HepG2 (cell line): ENCODE results near the gene CC2D1A. TPM values are rescaled to one million over a fixed set of nuclear protein-coding genes. Genes with fewer than 3 reads are reported as not detected.
A peak's percentile ranks its signal among the peaks of the same experiment; 100 is the strongest.

Experiments
- ATAC-seq: fragments of 200-7000 bp; cut with Tn5 transposase; 3 replicates; pipeline ENCODE4 v1.9.1; 2020; ENCODE audit warnings: mild to moderate bottlenecking, moderate library complexity
- BruUV-seq: library from RNA; stranded (reverse); fragments of 400-500 nt; replicated peaks from 2 replicates; lab custom pipeline; 2021; lab: Mats Ljungman, UMichigan
- CTCF ChIA-PET: fragments of 300-600 bp; formaldehyde crosslinking; extraction: SDS; loops from one replicate; lab custom pipeline; 2021; ENCODE audit warnings: low total read pairs, inconsistent platforms, low intra/inter-chr PET ratio; lab: Yijun Ruan, JAX
- POLR2A ChIA-PET: fragments of 350-600 bp; sonication (Branson Sonifier 250); formaldehyde crosslinking; loops from one replicate; lab custom pipeline; 2020; ENCODE audit warnings: antibody characterized with exemption, inconsistent platforms; lab: Yijun Ruan, JAX
- DNase-seq: peaks from one replicate; pipeline ENCODE4 v3.0.0-alpha.2; 2015; ENCODE audit warnings: low spot score
- FAIRE-seq: peaks from 3 replicates; lab custom pipeline; 2011; peaks lifted over from hg19 to GRCh38; lab: Jason Lieb, UNC
- H2AFZ ChIP-seq: one replicate; pipeline ENCODE4 v1.6.1; 2011; ENCODE audit warnings: low read length, inconsistent platforms
- H3K27ac ChIP-seq: fragments of 300-600 bp; 3 replicates; pipeline ENCODE4 v1.8.0; 2011; ENCODE audit warnings: mixed run types, mild to moderate bottlenecking, mixed read lengths, low read length, inconsistent platforms; ENCODE audit not compliant: insufficient read depth; ENCODE audit errors: extremely low read length
- H3K27me3 ChIP-seq, 2 experiments: fragments of 200-600 bp in 1 of 2; 2 replicates in 1 of 2; 3 replicates in 1 of 2; pipeline versions ENCODE4 v1.6.0 to v1.8.0; 2011; ENCODE audit warnings: low read length in 2 of 2, mild to moderate bottlenecking in 2 of 2, moderate library complexity in 2 of 2, inconsistent platforms in 1 of 2; ENCODE audit not compliant: insufficient read depth in 2 of 2, control insufficient read depth in 1 of 2
- H3K36me3 ChIP-seq, 2 experiments: fragments of 200-600 bp in 1 of 2; replicated peaks in 1 of 2; 2 replicates in 1 of 2; 3 replicates in 1 of 2; pipeline versions ENCODE4 v1.5.1 to v1.8.0; 2011; ENCODE audit warnings: low read length in 2 of 2, inconsistent platforms in 1 of 2; ENCODE audit not compliant: insufficient read depth in 2 of 2, control insufficient read depth in 1 of 2
- H3K4me1 ChIP-seq: 2 replicates; pipeline ENCODE4 v1.5.1; 2012; ENCODE audit warnings: low read length, inconsistent platforms; ENCODE audit not compliant: insufficient read depth
- H3K4me2 ChIP-seq: 2 replicates; pipeline ENCODE4 v1.6.0; 2011; ENCODE audit warnings: low read depth, low read length, inconsistent platforms
- H3K4me3 ChIP-seq, 3 experiments: fragments of 200-600 bp in 1 of 3; sonication (generic), shearing (Covaris generic) in 1 of 3; replicated peaks in 1 of 3; 2 replicates each; pipeline ENCODE4 v1.5.1; 2011 to 2016; ENCODE audit warnings: low read length in 3 of 3, inconsistent platforms in 2 of 3, low read depth in 2 of 3, mild to moderate bottlenecking in 2 of 3, control low read depth in 1 of 3, mixed read lengths in 1 of 3; ENCODE audit not compliant: insufficient read depth in 1 of 3
- H3K79me2 ChIP-seq: one replicate; pipeline ENCODE4 v1.6.1; 2011; ENCODE audit warnings: low read length, inconsistent platforms; ENCODE audit not compliant: insufficient read depth
- H3K9ac ChIP-seq: 2 replicates; pipeline ENCODE4 v1.6.0; 2011; ENCODE audit warnings: mild to moderate bottlenecking, low read depth, low read length, inconsistent platforms; ENCODE audit not compliant: insufficient read depth
- H3K9me3 ChIP-seq: 2 replicates; pipeline ENCODE4 v1.5.1; 2012; ENCODE audit warnings: mild to moderate bottlenecking, low read length
- H4K20me1 ChIP-seq: 2 replicates; pipeline ENCODE4 v1.6.0; 2011; ENCODE audit warnings: inconsistent platforms, mild to moderate bottlenecking, low read length, moderate library complexity; ENCODE audit not compliant: insufficient read depth
- AGO2 ChIP-seq: fragments of 200-400 bp; formaldehyde crosslinking; optimal IDR thresholded peaks from 2 replicates; pipeline ENCODE3; 2017; ENCODE audit warnings: mild to moderate bottlenecking, low read depth, low read length, moderate library complexity
- FOXK2 ChIP-seq: fragments of 450-650 bp; IDR thresholded peaks from 2 replicates; pipeline ENCODE4 v1.6.1; 2016
- HNF4A ChIP-seq: sonication (generic); formaldehyde crosslinking; IDR thresholded peaks from 2 replicates; pipeline ENCODE4 v1.4.0; 2020; ENCODE audit warnings: missing genetic modification reagents
- MBD4 ChIP-seq: IDR thresholded peaks from 2 replicates; pipeline ENCODE4 v1.6.1; 2012; ENCODE audit warnings: low read length, inconsistent platforms, borderline replicate concordance
- MED8 ChIP-seq: sonication (generic); formaldehyde crosslinking; IDR thresholded peaks from 2 replicates; pipeline ENCODE4 v1.8.1; 2023; ENCODE audit warnings: mild to moderate bottlenecking, missing genetic modification reagents; ENCODE audit not compliant: insufficient replicate concordance
- RXRA ChIP-seq: sonication (generic); formaldehyde crosslinking; IDR thresholded peaks from 2 replicates; pipeline ENCODE4 v1.5.1; 2020; ENCODE audit warnings: missing genetic modification reagents
- SCMH1 ChIP-seq: sonication (generic); formaldehyde crosslinking; IDR thresholded peaks from 2 replicates; pipeline ENCODE4 v1.9.0; 2021; ENCODE audit warnings: missing genetic modification reagents, mild to moderate bottlenecking, borderline replicate concordance
- SNAI1 ChIP-seq: sonication (generic); formaldehyde crosslinking; IDR thresholded peaks from 2 replicates; pipeline ENCODE4 v1.5.0; 2020; ENCODE audit warnings: mild to moderate bottlenecking, missing genetic modification reagents, borderline replicate concordance
- ZNF432 ChIP-seq: sonication (generic); formaldehyde crosslinking; IDR thresholded peaks from 2 replicates; pipeline ENCODE4 v1.5.0; 2020; ENCODE audit warnings: missing genetic modification reagents, mild to moderate bottlenecking, borderline replicate concordance
- ZNF776 ChIP-seq: sonication (generic); formaldehyde crosslinking; IDR thresholded peaks from 2 replicates; pipeline ENCODE4 v1.4.0; 2020; ENCODE audit warnings: mild to moderate bottlenecking, missing genetic modification reagents
- WGBS: methylation state at CpG from one replicate; pipeline ENCODE4 v1.1.6; 2017; ENCODE audit warnings: low lambda C conversion rate; 5-methylcytosine and 5-hydroxymethylcytosine counted together
- in situ Hi-C: cut with HindIII; loops from 2 replicates; pipeline ENCODE4 v1.10.0; 2017; ENCODE audit warnings: low pct_unique_long_range_greater_than_20kb; ENCODE audit not compliant: extremely low pct_ligation_motif_present
- intact Hi-C: fragments of 100-400 bp; cut with micrococcal nuclease; formaldehyde crosslinking; loops from one replicate; pipeline ENCODE4 v1.10.0; 2022; ENCODE audit not compliant: unreplicated experiment
- polyA plus RNA-seq, 8 experiments: library from polyadenylated mRNA; depleted of rRNA in 3 of 8; stranded (reverse) in 7 of 8; unstranded in 1 of 8; fragments of >200 nt; fragmentation: Illumina TruSeq in 4 of 8; extraction: Trizol in 4 of 8; gene quantifications; 2 replicates each; pipeline versions ENCODE4 v1.2.1 to v1.2.3, GENCODE V29; 2011 to 2016; ENCODE audit warnings: low read depth in 4 of 8, missing spikeins in 1 of 8, mixed read lengths in 1 of 8; ENCODE audit not compliant: insufficient read depth in 1 of 8
- total RNA-seq, 5 experiments: library from RNA; depleted of rRNA; stranded (reverse); fragments of >200 nt; fragmentation: Illumina TruSeq; extraction: Trizol; gene quantifications; 2 replicates each; pipeline ENCODE4 v1.2.3, GENCODE V29; 2016; ENCODE audit warnings: low read depth in 1 of 5
- TF ChIP-seq, protein P1 (sequence below): IDR thresholded peaks from 2 replicates; pipeline ENCODE4 v1.4.0; 2020; ENCODE audit warnings: mild to moderate bottlenecking, missing genetic modification reagents
- TF ChIP-seq, protein P2 (sequence below): sonication (generic); formaldehyde crosslinking; IDR thresholded peaks from 2 replicates; pipeline ENCODE4 v1.4.0; 2020; ENCODE audit warnings: mild to moderate bottlenecking, missing genetic modification reagents, borderline replicate concordance
- TF ChIP-seq, protein P3 (sequence below): sonication (generic); formaldehyde crosslinking; IDR thresholded peaks from 2 replicates; pipeline ENCODE4 v1.4.0; 2020; ENCODE audit warnings: mild to moderate bottlenecking, missing genetic modification reagents

CC2D1A gene
- total and polyA plus RNA-seq, 2 of the 13 experiments (the other 11 are each of a cell fraction or from before 2014, with no cell fraction given): 9.7 to 11.5 TPM

DNA sequence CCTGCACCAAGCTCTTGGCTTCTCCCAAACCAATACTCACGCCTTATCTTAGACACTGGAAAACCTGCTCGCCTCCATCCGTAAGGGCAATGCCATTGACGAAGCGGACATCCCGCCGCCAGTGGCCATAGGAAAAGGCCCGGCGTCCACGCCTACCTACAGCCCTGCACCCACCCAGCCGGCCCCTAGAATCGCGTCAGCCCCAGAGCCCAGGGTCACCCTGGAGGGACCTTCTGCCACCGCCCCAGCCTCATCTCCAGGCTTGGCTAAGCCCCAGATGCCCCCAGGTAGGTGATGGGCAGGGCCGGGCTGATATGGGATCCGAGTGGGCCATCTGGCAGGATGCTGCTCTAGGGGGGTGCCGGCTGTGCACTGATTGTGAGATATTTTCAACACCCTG, 7.4 kb downstream of the CC2D1A start:
- no peak for FAIRE-seq
- POLR2A ChIA-PET: no interaction called here

DNA sequence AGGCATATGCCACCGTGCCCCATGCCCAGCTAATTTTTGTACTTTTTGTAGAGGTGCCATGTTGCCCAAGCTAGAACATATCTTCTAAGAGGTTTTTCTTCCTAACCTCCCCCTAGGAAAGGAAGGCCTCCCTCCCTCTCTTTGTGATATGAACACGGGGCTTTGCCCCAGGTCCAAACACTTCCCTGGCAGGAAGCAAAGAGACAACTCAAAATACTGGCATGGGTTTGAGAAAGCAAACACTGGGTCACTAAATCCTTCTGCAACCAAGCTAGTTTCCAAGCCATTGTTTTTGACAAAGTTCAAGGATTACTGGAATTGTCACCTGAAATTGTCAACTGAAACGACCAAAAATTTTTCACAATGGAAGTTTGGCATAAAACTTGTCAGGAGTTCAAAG, 8.8 kb downstream of the CC2D1A start:
- ChIA-PET CTCF (interaction anchor here (0.7 kb wide), 1 partner anchor 141 kb away, joined by 3 read pairs; no protein-coding TSS in a partner anchor), POLR2A (no interaction called here)
- Histone ChIP-seq H3K27ac (no peak overlapping the region), H3K4me2 (no peak overlapping the region), H4K20me1 (no peaks in the 10 kb centered on the region), H3K9ac (no peak overlapping the region), H3K9me3 (no peaks in the 10 kb centered on the region), H3K79me2 (no peaks in the 10 kb centered on the region), H3K4me3 (no peak overlapping the region), H3K27me3 (no peaks in the 10 kb centered on the region), H3K36me3 (peaks cover 8 to 41% of the 10 kb centered on the region in 2 experiments; a peak in 4 of 5 replicates), H3K4me1 (no peaks in the 10 kb centered on the region), H2AFZ (no peak overlapping the region)
- no TSS peak for BruUV-seq
- no peak for DNase-seq
- no peak for FAIRE-seq
- ATAC-seq: no peak
- in situ Hi-C loops: no loop called here
- WGBS: 79% methylated on average over 3 of the region's 3 CpGs
- intact Hi-C loops: no loop called here
- TF ChIP-seq RXRA (CRISPR knock-in tag) (no peak), SNAI1 (no peak), MED8 (CRISPR knock-in tag) (no peak)
- TF ChIP-seq, protein P1, sequence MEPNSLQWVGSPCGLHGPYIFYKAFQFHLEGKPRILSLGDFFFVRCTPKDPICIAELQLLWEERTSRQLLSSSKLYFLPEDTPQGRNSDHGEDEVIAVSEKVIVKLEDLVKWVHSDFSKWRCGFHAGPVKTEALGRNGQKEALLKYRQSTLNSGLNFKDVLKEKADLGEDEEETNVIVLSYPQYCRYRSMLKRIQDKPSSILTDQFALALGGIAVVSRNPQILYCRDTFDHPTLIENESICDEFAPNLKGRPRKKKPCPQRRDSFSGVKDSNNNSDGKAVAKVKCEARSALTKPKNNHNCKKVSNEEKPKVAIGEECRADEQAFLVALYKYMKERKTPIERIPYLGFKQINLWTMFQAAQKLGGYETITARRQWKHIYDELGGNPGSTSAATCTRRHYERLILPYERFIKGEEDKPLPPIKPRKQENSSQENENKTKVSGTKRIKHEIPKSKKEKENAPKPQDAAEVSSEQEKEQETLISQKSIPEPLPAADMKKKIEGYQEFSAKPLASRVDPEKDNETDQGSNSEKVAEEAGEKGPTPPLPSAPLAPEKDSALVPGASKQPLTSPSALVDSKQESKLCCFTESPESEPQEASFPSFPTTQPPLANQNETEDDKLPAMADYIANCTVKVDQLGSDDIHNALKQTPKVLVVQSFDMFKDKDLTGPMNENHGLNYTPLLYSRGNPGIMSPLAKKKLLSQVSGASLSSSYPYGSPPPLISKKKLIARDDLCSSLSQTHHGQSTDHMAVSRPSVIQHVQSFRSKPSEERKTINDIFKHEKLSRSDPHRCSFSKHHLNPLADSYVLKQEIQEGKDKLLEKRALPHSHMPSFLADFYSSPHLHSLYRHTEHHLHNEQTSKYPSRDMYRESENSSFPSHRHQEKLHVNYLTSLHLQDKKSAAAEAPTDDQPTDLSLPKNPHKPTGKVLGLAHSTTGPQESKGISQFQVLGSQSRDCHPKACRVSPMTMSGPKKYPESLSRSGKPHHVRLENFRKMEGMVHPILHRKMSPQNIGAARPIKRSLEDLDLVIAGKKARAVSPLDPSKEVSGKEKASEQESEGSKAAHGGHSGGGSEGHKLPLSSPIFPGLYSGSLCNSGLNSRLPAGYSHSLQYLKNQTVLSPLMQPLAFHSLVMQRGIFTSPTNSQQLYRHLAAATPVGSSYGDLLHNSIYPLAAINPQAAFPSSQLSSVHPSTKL: no peak
- TF ChIP-seq, protein P2, sequence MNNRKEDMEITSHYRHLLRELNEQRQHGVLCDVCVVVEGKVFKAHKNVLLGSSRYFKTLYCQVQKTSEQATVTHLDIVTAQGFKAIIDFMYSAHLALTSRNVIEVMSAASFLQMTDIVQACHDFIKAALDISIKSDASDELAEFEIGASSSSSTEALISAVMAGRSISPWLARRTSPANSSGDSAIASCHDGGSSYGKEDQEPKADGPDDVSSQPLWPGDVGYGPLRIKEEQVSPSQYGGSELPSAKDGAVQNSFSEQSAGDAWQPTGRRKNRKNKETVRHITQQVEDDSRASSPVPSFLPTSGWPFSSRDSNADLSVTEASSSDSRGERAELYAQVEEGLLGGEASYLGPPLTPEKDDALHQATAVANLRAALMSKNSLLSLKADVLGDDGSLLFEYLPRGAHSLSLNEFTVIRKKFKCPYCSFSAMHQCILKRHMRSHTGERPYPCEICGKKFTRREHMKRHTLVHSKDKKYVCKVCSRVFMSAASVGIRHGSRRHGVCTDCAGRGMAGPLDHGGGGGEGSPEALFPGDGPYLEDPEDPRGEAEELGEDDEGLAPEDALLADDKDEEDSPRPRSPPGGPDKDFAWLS: no peak

More for the DNA sequence above, 7.4 kb downstream of the CC2D1A start:
- CTCF ChIA-PET: no interaction called here
- Histone ChIP-seq H3K27ac (no peak overlapping the region), H2AFZ (no peak overlapping the region), H3K9ac (no peak overlapping the region), H3K79me2 (no peaks in the 10 kb centered on the region), H3K4me3 (no peak overlapping the region), H4K20me1 (no peaks in the 10 kb centered on the region), H3K9me3 (no peaks in the 10 kb centered on the region), H3K36me3 (peaks cover 8 to 34% of the 10 kb centered on the region in 2 experiments; a peak in 4 of 5 replicates), H3K4me2 (no peak overlapping the region), H3K4me1 (no peaks in the 10 kb centered on the region), H3K27me3 (no peaks in the 10 kb centered on the region)
- ATAC-seq (no peak), DNase-seq (no peak)
- BruUV-seq: no TSS peak
- WGBS: 98% methylated on average over 11 of the region's 17 CpGs
- TF ChIP-seq, protein P3, sequence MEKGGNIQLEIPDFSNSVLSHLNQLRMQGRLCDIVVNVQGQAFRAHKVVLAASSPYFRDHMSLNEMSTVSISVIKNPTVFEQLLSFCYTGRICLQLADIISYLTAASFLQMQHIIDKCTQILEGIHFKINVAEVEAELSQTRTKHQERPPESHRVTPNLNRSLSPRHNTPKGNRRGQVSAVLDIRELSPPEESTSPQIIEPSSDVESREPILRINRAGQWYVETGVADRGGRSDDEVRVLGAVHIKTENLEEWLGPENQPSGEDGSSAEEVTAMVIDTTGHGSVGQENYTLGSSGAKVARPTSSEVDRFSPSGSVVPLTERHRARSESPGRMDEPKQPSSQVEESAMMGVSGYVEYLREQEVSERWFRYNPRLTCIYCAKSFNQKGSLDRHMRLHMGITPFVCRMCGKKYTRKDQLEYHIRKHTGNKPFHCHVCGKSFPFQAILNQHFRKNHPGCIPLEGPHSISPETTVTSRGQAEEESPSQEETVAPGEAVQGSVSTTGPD: no peak
- no peak for TF ChIP-seq SCMH1 (CRISPR knock-in tag)
- no peak for TF ChIP-seq HNF4A (CRISPR knock-in tag)
- TF ChIP-seq ZNF432 (CRISPR knock-in tag): no peak
- TF ChIP-seq ZNF776 (CRISPR knock-in tag): no peak
- TF ChIP-seq MBD4: no peak
- peak; percentile 32 for TF ChIP-seq AGO2
- TF ChIP-seq FOXK2: no peak
- intact Hi-C loops (no loop called here), in situ Hi-C loops (no loop called here)
